Left renal cortex interstitium (tissue), 4 donors: Measurements from ENCODE around the gene FAM184A. TPM values are rescaled to one million over a fixed set of nuclear protein-coding genes. Genes with fewer than 3 reads are reported as not detected.
"Not testable (repeated sequence)": the region's sequence is repeated elsewhere in the genome, so short reads cannot be mapped to it uniquely, and the experiment has no call there.

Experiments
- DNase-seq, 4 donors: peaks; one replicate each; pipeline ENCODE4 v3.0.0-alpha.2; 2013; ENCODE audit warnings: low read depth in 4 of 4, low spot score in 2 of 4, missing footprints in 1 of 4
- polyA plus RNA-seq, 4 donors: library from polyadenylated mRNA; unstranded; fragments of 120-200 nt; gene quantifications; one replicate each; pipeline ENCODE4 v1.2.1, GENCODE V29; 2013; ENCODE audit not compliant: insufficient read length in 4 of 4

FAM184A gene
- polyA plus RNA-seq, 4 donors: 8.2 to 12.9 (median 9.6) TPM

- no peak for DNase-seq
Measured at GRCh38 chr6:119024111-119024510, 54.4 kb downstream of the FAM184A start.

- DNase-seq: no peak
Measured at GRCh38 chr6:119022796-119023195, 55.7 kb downstream of the FAM184A start.

GRCh38 chr6:119020597-119021561 lies 57.6 kb downstream of the FAM184A start:
- no peak for DNase-seq

GRCh38 chr6:119015165-119015564 lies 63.3 kb downstream of the FAM184A start:
- not testable (repeated sequence) for DNase-seq

GRCh38 chr6:119012521-119012920 lies 65.9 kb downstream of the FAM184A start:
- DNase-seq: no peak

- DNase-seq: not testable (repeated sequence)
Measured at GRCh38 chr6:119009266-119009665, 69.2 kb downstream of the FAM184A start.

GRCh38 chr6:119006974-119007373 lies 71.5 kb downstream of the FAM184A start:
- DNase-seq: no peak

- no peak for DNase-seq
Measured at GRCh38 chr6:119002069-119002468, 76.4 kb downstream of the FAM184A start.

GRCh38 chr6:118999494-119000040 lies 78.9 kb downstream of the FAM184A start:
- no peak for DNase-seq

- DNase-seq: not testable (repeated sequence)
Measured at GRCh38 chr6:118997426-118997825, 81.0 kb downstream of the FAM184A start.

GRCh38 chr6:118996289-118996820 lies 82.1 kb downstream of the FAM184A start:
- no peak for DNase-seq

GRCh38 chr6:118993803-118994251 lies 84.6 kb downstream of the FAM184A start:
- no peak for DNase-seq

- DNase-seq: no peak
Measured at GRCh38 chr6:118993358-118993757, 85.1 kb downstream of the FAM184A start.

GRCh38 chr6:118992186-118992795 lies 86.2 kb downstream of the FAM184A start:
- no peak for DNase-seq

- DNase-seq: no peak
Measured at GRCh38 chr6:118986312-118986711, 92.2 kb downstream of the FAM184A start.

- no peak for DNase-seq
Measured at GRCh38 chr6:118985123-118985830, 93.2 kb downstream of the FAM184A start.

GRCh38 chr6:118984342-118984741 lies 94.1 kb downstream of the FAM184A start:
- DNase-seq: no peak

GRCh38 chr6:118982575-118982911 lies 95.9 kb downstream of the FAM184A start:
- no peak for DNase-seq

- DNase-seq: no peak
Measured at GRCh38 chr6:118981884-118982574, 96.4 kb downstream of the FAM184A start.

- no peak for DNase-seq
Measured at GRCh38 chr6:118980063-118980462, 98.4 kb downstream of the FAM184A start.
